Measurements from ENCODE around the gene BEST1.

The BEST1 gene

GRCh38 chr11:61923166-61924063 lies 26.7 kb upstream of the BEST1 start:
- Histone ChIP-seq H3K4me2 (ENCODE audit: low read length) (no peak overlapping the region), H2BK15ac (replicated peaks; ENCODE audit: low read depth) (no peak overlapping the region), H3K4me1 (ENCODE audit: control insufficient read depth, low read depth, low read length) (peaks cover 4% of the 10 kb centered on the region), H2BK5ac (ENCODE audit: low read length) (no peak overlapping the region), H3K23ac (ENCODE audit: low read length) (no peak overlapping the region), H3K36me3 (ENCODE audit: control insufficient read depth, insufficient read depth, low read length) (no peaks in the 10 kb centered on the region), H2BK120ac (ENCODE audit: low read depth, low read length) (no peak overlapping the region), H4K8ac (ENCODE audit: low read depth, low read length) (no peak overlapping the region), H3K56ac (ENCODE audit: low read length) (peak overlapping the region; percentile 39), H3K4ac (ENCODE audit: low read depth, low read length) (no peak overlapping the region), H4K5ac (ENCODE audit: low read length) (no peak overlapping the region), H3K4me3 (ENCODE audit: low read length) (no peak overlapping the region), H2AK5ac (ENCODE audit: low read length) (no peak overlapping the region), H3K79me1 (ENCODE audit: low read length) (no peaks in the 10 kb centered on the region), H3K9ac (ENCODE audit: low read length) (peak overlapping the region; percentile 16), H3K18ac (ENCODE audit: low read length) (no peak overlapping the region), H3K27ac (ENCODE audit: low read depth, low read length) (no peak overlapping the region), H3K79me2 (ENCODE audit: control insufficient read depth, insufficient read depth, low read length) (no peaks in the 10 kb centered on the region), H3K27me3 (ENCODE audit: insufficient read depth, low read length, poor library complexity) (no peaks in the 10 kb centered on the region)
- WGBS (ENCODE audit: extremely low coverage, insufficient coverage, low lambda C conversion rate) = no CpG with 5 or more reads among the region's 18 CpGs
- DNase-seq = peak; percentile 83

- Histone ChIP-seq H3K23ac (ENCODE audit: low read length) (no peak overlapping the region), H4K5ac (ENCODE audit: low read length) (no peak overlapping the region), H3K27me3 (ENCODE audit: insufficient read depth, low read length, poor library complexity) (no peaks in the 10 kb centered on the region), H3K27ac (ENCODE audit: low read depth, low read length) (no peak overlapping the region), H3K36me3 (ENCODE audit: control insufficient read depth, insufficient read depth, low read length) (no peaks in the 10 kb centered on the region), H3K4me2 (ENCODE audit: low read length) (no peak overlapping the region), H2AK5ac (ENCODE audit: low read length) (no peak overlapping the region), H3K4me3 (ENCODE audit: low read length) (no peak overlapping the region), H4K8ac (ENCODE audit: low read depth, low read length) (no peak overlapping the region), H2BK5ac (ENCODE audit: low read length) (no peak overlapping the region), H3K56ac (ENCODE audit: low read length) (peak overlapping the region; percentile 25), H3K4ac (ENCODE audit: low read depth, low read length) (no peak overlapping the region), H2BK120ac (ENCODE audit: low read depth, low read length) (no peak overlapping the region), H3K4me1 (ENCODE audit: control insufficient read depth, low read depth, low read length) (peaks cover 4% of the 10 kb centered on the region), H3K18ac (ENCODE audit: low read length) (no peak overlapping the region), H3K79me2 (ENCODE audit: control insufficient read depth, insufficient read depth, low read length) (no peaks in the 10 kb centered on the region), H2BK15ac (replicated peaks; ENCODE audit: low read depth) (no peak overlapping the region), H3K79me1 (ENCODE audit: low read length) (no peaks in the 10 kb centered on the region), H3K9ac (ENCODE audit: low read length) (no peak overlapping the region)
- DNase-seq = no peak
- whole genome bisulfite sequencing (ENCODE audit: extremely low coverage, insufficient coverage, low lambda C conversion rate) = no CpG with 5 or more reads among the region's 6 CpGs
Measured at GRCh38 chr11:61924064-61924455, 26.1 kb upstream of the BEST1 start.

GRCh38 chr11:61925736-61926135 lies 24.4 kb upstream of the BEST1 start:
- Histone ChIP-seq H3K4me2 (ENCODE audit: low read length) (no peak overlapping the region), H3K79me1 (ENCODE audit: low read length) (no peaks in the 10 kb centered on the region), H3K18ac (ENCODE audit: low read length) (no peak overlapping the region), H2BK120ac (ENCODE audit: low read depth, low read length) (no peak overlapping the region), H3K9ac (ENCODE audit: low read length) (no peak overlapping the region), H3K27ac (ENCODE audit: low read depth, low read length) (no peak overlapping the region), H3K4me1 (ENCODE audit: control insufficient read depth, low read depth, low read length) (peaks cover 4% of the 10 kb centered on the region), H4K8ac (ENCODE audit: low read depth, low read length) (no peak overlapping the region), H3K27me3 (ENCODE audit: insufficient read depth, low read length, poor library complexity) (no peaks in the 10 kb centered on the region), H3K79me2 (ENCODE audit: control insufficient read depth, insufficient read depth, low read length) (no peaks in the 10 kb centered on the region), H3K4me3 (ENCODE audit: low read length) (no peak overlapping the region), H3K4ac (ENCODE audit: low read depth, low read length) (no peak overlapping the region), H3K56ac (ENCODE audit: low read length) (no peak overlapping the region), H2AK5ac (ENCODE audit: low read length) (no peak overlapping the region), H3K23ac (ENCODE audit: low read length) (no peak overlapping the region), H4K5ac (ENCODE audit: low read length) (no peak overlapping the region), H2BK15ac (replicated peaks; ENCODE audit: low read depth) (no peak overlapping the region), H2BK5ac (ENCODE audit: low read length) (no peak overlapping the region), H3K36me3 (ENCODE audit: control insufficient read depth, insufficient read depth, low read length) (no peaks in the 10 kb centered on the region)
- DNase-seq = no peak
- WGBS (ENCODE audit: extremely low coverage, insufficient coverage, low lambda C conversion rate) = no CpG with 5 or more reads among the region's 2 CpGs

- Histone ChIP-seq H3K27ac (ENCODE audit: low read depth, low read length) (no peak overlapping the region), H3K36me3 (ENCODE audit: control insufficient read depth, insufficient read depth, low read length) (no peaks in the 10 kb centered on the region), H2BK5ac (ENCODE audit: low read length) (no peak overlapping the region), H3K4ac (ENCODE audit: low read depth, low read length) (no peak overlapping the region), H3K23ac (ENCODE audit: low read length) (no peak overlapping the region), H3K9ac (ENCODE audit: low read length) (no peak overlapping the region), H4K5ac (ENCODE audit: low read length) (no peak overlapping the region), H2AK5ac (ENCODE audit: low read length) (no peak overlapping the region), H3K79me1 (ENCODE audit: low read length) (no peaks in the 10 kb centered on the region), H4K8ac (ENCODE audit: low read depth, low read length) (no peak overlapping the region), H3K4me1 (ENCODE audit: control insufficient read depth, low read depth, low read length) (peaks cover 4% of the 10 kb centered on the region), H2BK15ac (replicated peaks; ENCODE audit: low read depth) (no peak overlapping the region), H3K18ac (ENCODE audit: low read length) (no peak overlapping the region), H3K79me2 (ENCODE audit: control insufficient read depth, insufficient read depth, low read length) (no peaks in the 10 kb centered on the region), H3K4me2 (ENCODE audit: low read length) (no peak overlapping the region), H3K56ac (ENCODE audit: low read length) (no peak overlapping the region), H2BK120ac (ENCODE audit: low read depth, low read length) (no peak overlapping the region), H3K27me3 (ENCODE audit: insufficient read depth, low read length, poor library complexity) (no peaks in the 10 kb centered on the region), H3K4me3 (ENCODE audit: low read length) (no peak overlapping the region)
- WGBS (ENCODE audit: extremely low coverage, insufficient coverage, low lambda C conversion rate) = no CpG with 5 or more reads among the region's 3 CpGs
- DNase-seq = no peak
Measured at GRCh38 chr11:61926235-61926634, 23.9 kb upstream of the BEST1 start.

GRCh38 chr11:61927501-61927900 lies 22.6 kb upstream of the BEST1 start:
- peaks cover 4% of the 10 kb centered on the region for H3K4me1 ChIP-seq (ENCODE audit: control insufficient read depth, low read depth, low read length)
- WGBS (ENCODE audit: extremely low coverage, insufficient coverage, low lambda C conversion rate) = no CpG with 5 or more reads among the region's 1 CpG

GRCh38 chr11:61928606-61929005 lies 21.5 kb upstream of the BEST1 start:
- no peak overlapping the region for H4K5ac ChIP-seq (ENCODE audit: low read length)
- no peaks in the 10 kb centered on the region for H3K79me2 ChIP-seq (ENCODE audit: control insufficient read depth, insufficient read depth, low read length)
- no peak for DNase-seq
- H3K79me1 ChIP-seq (ENCODE audit: low read length) = no peaks in the 10 kb centered on the region
- H3K27ac ChIP-seq (ENCODE audit: low read depth, low read length) = no peak overlapping the region
- no peak overlapping the region for H2BK5ac ChIP-seq (ENCODE audit: low read length)
- H3K4ac ChIP-seq (ENCODE audit: low read depth, low read length) = no peak overlapping the region
- no peak overlapping the region for H3K18ac ChIP-seq (ENCODE audit: low read length)
- no peak overlapping the region for H2BK15ac ChIP-seq (replicated peaks; ENCODE audit: low read depth)
- H3K4me1 ChIP-seq (ENCODE audit: control insufficient read depth, low read depth, low read length) = no peaks in the 10 kb centered on the region
- no peak overlapping the region for H3K9ac ChIP-seq (ENCODE audit: low read length)
- H3K36me3 ChIP-seq (ENCODE audit: control insufficient read depth, insufficient read depth, low read length) = no peaks in the 10 kb centered on the region
- no peak overlapping the region for H3K23ac ChIP-seq (ENCODE audit: low read length)
- H3K4me3 ChIP-seq (ENCODE audit: low read length) = no peak overlapping the region
- H2BK120ac ChIP-seq (ENCODE audit: low read depth, low read length) = no peak overlapping the region
- H3K56ac ChIP-seq (ENCODE audit: low read length) = no peak overlapping the region
- H4K8ac ChIP-seq (ENCODE audit: low read depth, low read length) = no peak overlapping the region
- no peaks in the 10 kb centered on the region for H3K27me3 ChIP-seq (ENCODE audit: insufficient read depth, low read length, poor library complexity)
- no peak overlapping the region for H3K4me2 ChIP-seq (ENCODE audit: low read length)
- H2AK5ac ChIP-seq (ENCODE audit: low read length) = no peak overlapping the region

More at GRCh38 chr11:61927501-61927900, 22.6 kb upstream of the BEST1 start:
- Histone ChIP-seq H3K23ac (ENCODE audit: low read length) (no peak overlapping the region), H2BK120ac (ENCODE audit: low read depth, low read length) (no peak overlapping the region), H3K79me2 (ENCODE audit: control insufficient read depth, insufficient read depth, low read length) (no peaks in the 10 kb centered on the region), H3K27ac (ENCODE audit: low read depth, low read length) (no peak overlapping the region), H3K36me3 (ENCODE audit: control insufficient read depth, insufficient read depth, low read length) (no peaks in the 10 kb centered on the region), H3K9ac (ENCODE audit: low read length) (no peak overlapping the region), H3K4ac (ENCODE audit: low read depth, low read length) (no peak overlapping the region), H2AK5ac (ENCODE audit: low read length) (no peak overlapping the region), H3K27me3 (ENCODE audit: insufficient read depth, low read length, poor library complexity) (no peaks in the 10 kb centered on the region), H3K4me3 (ENCODE audit: low read length) (no peak overlapping the region), H3K79me1 (ENCODE audit: low read length) (no peaks in the 10 kb centered on the region), H4K5ac (ENCODE audit: low read length) (no peak overlapping the region), H3K18ac (ENCODE audit: low read length) (no peak overlapping the region), H4K8ac (ENCODE audit: low read depth, low read length) (no peak overlapping the region), H2BK15ac (replicated peaks; ENCODE audit: low read depth) (no peak overlapping the region), H3K4me2 (ENCODE audit: low read length) (no peak overlapping the region), H2BK5ac (ENCODE audit: low read length) (no peak overlapping the region), H3K56ac (ENCODE audit: low read length) (no peak overlapping the region)
- no peak for DNase-seq
